ENCODE measurements around the gene ACVR1. TPM values are rescaled to one million over a fixed set of nuclear protein-coding genes. Genes with fewer than 3 reads are reported as not detected.

The ACVR1 gene
- total and polyA plus RNA-seq, 2 donors (not counting 3 experiments of a cell fraction or from before 2014, with no cell fraction given), result 24.8 to 33.6 TPM

DNA sequence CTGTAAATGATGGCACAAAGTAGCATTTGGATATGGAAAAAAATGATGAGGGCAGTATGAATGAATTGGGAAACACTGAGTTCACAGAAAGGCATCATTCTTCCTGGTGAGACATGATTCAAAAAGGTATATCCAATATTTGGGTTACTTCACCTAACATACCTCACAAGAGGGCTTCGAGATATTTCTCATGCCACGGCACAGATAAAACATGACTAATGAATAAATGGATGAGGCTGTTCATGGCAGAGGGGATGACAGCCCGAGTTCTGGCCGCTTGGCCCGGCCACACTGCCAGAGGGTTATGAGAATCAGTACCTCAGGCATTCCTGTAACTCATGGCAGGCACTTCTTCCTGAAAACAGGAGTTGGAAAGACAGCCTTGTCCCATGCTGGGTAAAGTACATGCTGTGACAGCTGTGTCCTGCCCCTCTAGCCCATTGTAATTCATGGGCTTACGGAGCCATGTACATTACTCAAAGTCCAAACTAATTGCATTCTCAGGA, 131.5 kb downstream of the ACVR1 start:
- no peak overlapping the region for H3K4me2 ChIP-seq (ENCODE audit: insufficient read depth, low read length)
- ChIA-PET CTCF (no interaction called here), POLR2A (no interaction called here)
- no peaks in the 10 kb centered on the region for H3K9me3 ChIP-seq (replicated peaks; ENCODE audit: control insufficient read depth, insufficient read depth, low read length)
- no peak overlapping the region for H3K4me3 ChIP-seq (replicated peaks in 1 of 3; ENCODE audit: insufficient read depth in 1 of 3, low read depth in 1 of 3, low read length in 3 of 3)
- H3K9ac ChIP-seq (replicated peaks; ENCODE audit: extremely low read depth, insufficient read depth, low read length), result no peak overlapping the region
- no peak overlapping the region for H2AFZ ChIP-seq (ENCODE audit: low read depth, low read length)
- no peaks in the 10 kb centered on the region for H3K9me1 ChIP-seq (replicated peaks; ENCODE audit: control insufficient read depth, extremely low read depth, insufficient read depth, low read length)
- DNase-seq (ENCODE audit: low read depth, low spot score), result no peak
- no peaks in the 10 kb centered on the region for H4K20me1 ChIP-seq (replicated peaks; ENCODE audit: control insufficient read depth, extremely low read depth, insufficient read depth, low read length)
- FAIRE-seq, result no peak
- H3K79me2 ChIP-seq (ENCODE audit: control insufficient read depth, insufficient read depth, low read length), result no peaks in the 10 kb centered on the region
- H3K4me1 ChIP-seq (ENCODE audit: control insufficient read depth, extremely low read depth, insufficient read depth, low read length), result no peaks in the 10 kb centered on the region
- H3K27ac ChIP-seq (ENCODE audit: insufficient read depth, low read depth, low read length), result no peak overlapping the region
- dilution Hi-C loops (cut with MboI; ENCODE audit: extremely low pct_ligation_motif_present, low sequenced_read_pairs) (no loop called here), intact Hi-C loops (cut with micrococcal nuclease) (no loop called here)
- no peaks in the 10 kb centered on the region for H3K27me3 ChIP-seq (ENCODE audit: control insufficient read depth in 2 of 2, insufficient read depth in 2 of 2, low read length in 2 of 2)
- TF ChIP-seq, protein P1, sequence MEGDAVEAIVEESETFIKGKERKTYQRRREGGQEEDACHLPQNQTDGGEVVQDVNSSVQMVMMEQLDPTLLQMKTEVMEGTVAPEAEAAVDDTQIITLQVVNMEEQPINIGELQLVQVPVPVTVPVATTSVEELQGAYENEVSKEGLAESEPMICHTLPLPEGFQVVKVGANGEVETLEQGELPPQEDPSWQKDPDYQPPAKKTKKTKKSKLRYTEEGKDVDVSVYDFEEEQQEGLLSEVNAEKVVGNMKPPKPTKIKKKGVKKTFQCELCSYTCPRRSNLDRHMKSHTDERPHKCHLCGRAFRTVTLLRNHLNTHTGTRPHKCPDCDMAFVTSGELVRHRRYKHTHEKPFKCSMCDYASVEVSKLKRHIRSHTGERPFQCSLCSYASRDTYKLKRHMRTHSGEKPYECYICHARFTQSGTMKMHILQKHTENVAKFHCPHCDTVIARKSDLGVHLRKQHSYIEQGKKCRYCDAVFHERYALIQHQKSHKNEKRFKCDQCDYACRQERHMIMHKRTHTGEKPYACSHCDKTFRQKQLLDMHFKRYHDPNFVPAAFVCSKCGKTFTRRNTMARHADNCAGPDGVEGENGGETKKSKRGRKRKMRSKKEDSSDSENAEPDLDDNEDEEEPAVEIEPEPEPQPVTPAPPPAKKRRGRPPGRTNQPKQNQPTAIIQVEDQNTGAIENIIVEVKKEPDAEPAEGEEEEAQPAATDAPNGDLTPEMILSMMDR (IDR thresholded peaks at IDR 0.05; ENCODE audit: extremely low read depth in 1 of 2, insufficient read depth in 1 of 2, low read depth in 1 of 2, low read length in 2 of 2), result no peak
- TF ChIP-seq JUN (IDR thresholded peaks at IDR 0.05; ENCODE audit: borderline replicate concordance, insufficient read depth, insufficient read length, low read depth), result no peak
- TF ChIP-seq POLR2A (IDR thresholded peaks at IDR 0.05; ENCODE audit: low read depth, low read length), result no peak
- TF ChIP-seq POLR2AphosphoS5 (IDR thresholded peaks at IDR 0.05; ENCODE audit: insufficient read depth, low read depth, low read length), result no peak
- TF ChIP-seq EZH2 (IDR thresholded peaks at IDR 0.05; ENCODE audit: borderline replicate concordance, low read depth, low read length, severe bottlenecking), result no peak
- TF ChIP-seq GATA2 (IDR thresholded peaks at IDR 0.05; ENCODE audit: insufficient read depth, insufficient read length, low read depth, low read length), result no peak
- TF ChIP-seq MYC (IDR thresholded peaks at IDR 0.05; ENCODE audit: low read depth, low read length), result no peak
- TF ChIP-seq FOS (IDR thresholded peaks at IDR 0.05; ENCODE audit: borderline replicate concordance, insufficient read depth, low read length), result no peak
- TF ChIP-seq, protein P2, sequence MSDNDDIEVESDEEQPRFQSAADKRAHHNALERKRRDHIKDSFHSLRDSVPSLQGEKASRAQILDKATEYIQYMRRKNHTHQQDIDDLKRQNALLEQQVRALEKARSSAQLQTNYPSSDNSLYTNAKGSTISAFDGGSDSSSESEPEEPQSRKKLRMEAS (IDR thresholded peaks at IDR 0.05; ENCODE audit: insufficient read depth, insufficient read length), result no peak
- BruUV-seq (replicated peaks), result no TSS peak
- H3K36me3 ChIP-seq (ENCODE audit: control insufficient read depth in 2 of 2, extremely low read depth in 1 of 2, insufficient read depth in 2 of 2, low read length in 2 of 2), result no peaks in the 10 kb centered on the region

Measured in endothelial cell of umbilical vein (primary cell).